Renal cortex interstitium (tissue), 11 donors: ENCODE data around the gene ANKRD13A. TPM values are rescaled to one million over a fixed set of nuclear protein-coding genes. Genes with fewer than 3 reads are reported as not detected.
A peak's percentile ranks its signal among the peaks of the same experiment; 100 is the strongest.
"Not testable (repeated sequence)": the region's sequence is repeated elsewhere in the genome, so short reads cannot be mapped to it uniquely, and the experiment has no call there.

Experiments used
- DNase-seq, 11 donors: peaks; one replicate each; pipeline ENCODE4 v3.0.0-alpha.2; 2013; ENCODE audit warnings: low read depth in 9 of 11, low spot score in 4 of 11; ENCODE audit errors: extremely low read depth in 1 of 11
- polyA plus RNA-seq, 3 donors: library from polyadenylated mRNA; unstranded; fragments of 120-200 nt; gene quantifications; one replicate each; pipeline ENCODE4 v1.2.1, GENCODE V29; 2013; ENCODE audit not compliant: insufficient read length in 3 of 3

The ANKRD13A gene
- polyA plus RNA-seq, 3 donors: 33.9 to 54.6 (median 43.8) TPM

DNA sequence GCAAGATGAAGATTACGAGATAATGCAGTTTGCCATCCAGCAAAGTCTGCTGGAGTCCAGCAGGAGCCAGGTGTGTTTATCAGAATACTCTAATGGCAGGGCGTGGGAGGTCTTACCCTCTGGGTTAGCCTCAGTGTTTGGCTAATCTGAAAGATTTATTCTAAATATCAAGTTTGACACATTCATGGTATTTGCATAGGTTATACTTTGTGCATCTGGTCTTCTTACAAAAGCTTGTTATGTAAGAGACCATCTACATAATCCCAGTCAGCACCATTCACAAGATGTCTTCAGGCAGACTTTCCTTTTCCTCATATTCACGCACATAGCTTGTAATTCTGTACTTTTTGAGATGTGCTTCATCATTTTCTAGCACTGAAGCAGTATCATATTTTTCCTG lies 34.7 kb downstream of the ANKRD13A start:
- no peak for DNase-seq

DNA sequence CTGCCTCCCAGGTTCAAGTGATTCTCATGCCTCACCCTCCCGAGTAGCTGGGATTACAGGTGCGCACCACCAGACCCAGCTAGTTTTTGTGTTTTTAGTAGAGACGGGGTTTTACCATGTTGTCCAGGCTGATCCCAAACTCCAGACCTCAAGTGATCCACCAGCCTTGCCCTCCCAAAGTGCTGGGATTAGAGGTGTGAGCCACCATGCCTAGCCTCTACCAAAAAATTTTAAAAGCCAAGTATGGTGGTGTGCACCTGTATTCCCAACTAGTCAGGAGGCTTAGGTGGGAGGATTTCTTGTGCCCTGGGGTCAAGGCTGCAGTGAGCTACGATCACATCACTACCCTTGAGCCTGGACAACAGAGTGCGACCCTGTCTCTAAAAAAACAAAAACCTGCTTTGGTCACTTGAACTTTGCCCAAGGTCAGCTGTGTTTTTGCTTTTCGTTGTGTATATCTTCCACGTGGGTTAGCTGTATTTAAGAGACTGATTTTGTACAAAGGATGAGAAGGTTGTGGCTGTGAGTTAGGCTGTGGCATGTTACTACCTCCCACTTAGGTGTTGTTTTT lies 36.4 kb downstream of the ANKRD13A start:
- DNase-seq: no peak

DNA sequence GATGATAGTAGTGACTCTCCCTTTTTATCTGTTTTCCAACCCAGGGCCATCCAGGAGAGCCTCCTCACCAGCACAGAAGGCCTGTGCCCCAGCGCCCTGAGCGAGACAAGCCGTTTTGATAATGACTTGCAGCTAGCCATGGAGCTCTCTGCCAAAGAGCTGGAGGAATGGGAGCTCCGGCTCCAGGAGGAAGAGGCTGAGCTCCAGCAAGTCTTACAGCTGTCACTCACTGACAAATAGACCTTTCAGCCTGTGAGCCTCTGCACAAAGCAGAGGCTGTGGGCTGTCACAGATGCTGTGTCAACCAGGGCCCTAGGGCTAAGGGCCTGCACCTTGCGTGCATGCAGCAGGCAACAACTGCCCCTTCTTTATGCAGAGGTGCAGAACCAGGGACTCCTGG lies 38.1 kb downstream of the ANKRD13A start:
- no peak for DNase-seq

DNA sequence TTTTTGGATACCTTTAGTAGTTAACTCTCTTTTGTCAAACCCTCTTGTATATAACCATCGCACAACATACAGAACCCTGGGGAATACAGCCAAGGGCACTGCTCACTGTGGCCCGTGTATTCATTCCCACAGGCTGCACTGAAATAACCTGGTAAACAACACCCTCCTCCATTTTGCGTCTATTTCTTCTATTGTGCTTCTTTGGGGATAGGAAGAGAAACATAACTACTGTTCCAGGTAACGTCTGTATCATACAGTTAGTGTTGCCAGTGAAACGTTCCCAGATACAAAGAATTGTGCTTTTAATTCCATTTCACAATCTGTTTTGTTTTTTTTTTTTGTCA lies 39.5 kb downstream of the ANKRD13A start:
- no peak for DNase-seq

DNA sequence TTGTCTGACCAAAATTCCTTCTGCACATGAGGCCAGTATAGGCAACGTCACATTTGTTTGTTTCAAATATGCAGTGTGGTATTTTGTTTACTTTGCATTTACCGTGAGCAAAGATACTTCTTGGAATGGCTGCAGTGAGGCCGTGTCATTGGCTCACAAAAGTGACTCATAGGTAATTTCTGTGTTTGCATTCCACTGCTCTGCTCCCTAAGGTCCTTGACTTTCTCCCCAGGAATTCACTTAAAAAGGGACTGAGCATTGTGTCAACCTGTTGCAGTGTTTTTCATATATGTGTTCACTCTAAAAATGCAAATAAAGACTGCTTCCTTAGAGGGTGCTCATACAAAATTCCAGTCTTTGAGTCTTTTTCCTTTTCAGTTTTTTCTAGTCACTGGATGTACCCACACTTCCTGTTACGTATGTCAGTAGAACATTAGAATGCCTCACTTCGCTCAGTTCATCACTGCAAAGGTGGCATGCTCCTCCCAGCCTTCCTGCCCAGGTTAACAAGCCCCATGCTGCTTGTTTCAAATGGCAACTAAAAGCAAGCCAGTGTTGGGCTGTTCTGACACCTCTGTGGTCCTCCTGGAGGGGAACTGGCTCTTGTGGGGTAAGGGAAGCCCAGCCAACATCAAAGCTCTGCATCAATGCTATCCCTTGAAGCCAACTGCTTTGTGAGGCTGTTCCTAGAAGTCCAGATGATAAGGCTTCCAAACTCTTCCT lies 40.0 kb downstream of the ANKRD13A start:
- no peak for DNase-seq

DNA sequence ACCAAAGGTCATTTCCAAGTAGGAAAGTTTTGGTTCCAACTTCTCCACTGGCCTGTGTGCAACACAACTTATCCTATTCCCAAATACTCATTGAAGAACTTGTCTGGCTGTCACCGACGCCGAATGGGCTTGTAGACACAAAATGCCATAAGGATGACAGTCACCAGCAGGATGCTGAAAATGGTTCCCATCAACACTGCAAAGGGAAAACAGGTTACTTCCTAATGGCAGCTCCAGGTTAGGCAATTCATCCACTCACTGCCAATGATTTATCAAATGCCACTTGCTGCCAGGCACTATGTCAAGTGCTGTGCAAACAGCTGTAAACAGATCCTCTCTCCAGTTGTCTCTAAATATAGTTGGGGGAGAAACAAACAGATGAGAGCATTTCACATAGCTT lies 43.0 kb downstream of the ANKRD13A start:
- no peak for DNase-seq

DNA sequence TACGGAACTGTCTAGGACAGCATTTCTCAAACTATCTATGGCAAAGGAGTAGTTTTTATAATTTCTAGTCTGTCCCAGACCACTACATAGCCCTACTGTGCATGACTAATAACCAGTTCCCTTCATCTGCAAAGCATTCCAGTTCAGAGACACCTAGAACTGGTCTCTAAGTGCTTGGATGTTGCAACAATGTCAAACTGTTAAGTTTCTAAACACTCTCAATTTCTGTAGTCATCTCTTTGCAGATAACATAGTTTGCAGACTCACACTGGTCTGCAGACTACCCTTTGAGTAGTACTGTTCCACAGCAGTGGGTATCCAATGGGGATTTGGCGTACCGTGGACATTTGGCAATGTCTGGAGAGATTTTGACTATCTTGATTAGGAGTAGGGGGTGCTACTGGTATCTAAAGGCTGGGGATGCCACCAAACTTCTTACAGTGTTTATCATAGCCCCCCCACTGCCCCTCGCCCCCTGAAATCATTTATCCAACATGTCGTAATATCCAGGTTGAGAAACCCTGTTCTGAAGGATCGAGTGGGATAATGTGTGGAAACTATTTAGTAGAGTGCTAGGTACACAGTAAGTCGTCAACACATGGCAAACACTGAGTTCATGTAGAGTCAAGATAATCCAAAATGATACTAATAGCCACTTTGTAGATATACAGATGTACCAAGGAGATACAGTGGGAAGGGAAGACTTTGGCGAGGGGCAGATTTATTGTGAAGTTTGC lies 47.4 kb downstream of the ANKRD13A start:
- no peak for DNase-seq

DNA sequence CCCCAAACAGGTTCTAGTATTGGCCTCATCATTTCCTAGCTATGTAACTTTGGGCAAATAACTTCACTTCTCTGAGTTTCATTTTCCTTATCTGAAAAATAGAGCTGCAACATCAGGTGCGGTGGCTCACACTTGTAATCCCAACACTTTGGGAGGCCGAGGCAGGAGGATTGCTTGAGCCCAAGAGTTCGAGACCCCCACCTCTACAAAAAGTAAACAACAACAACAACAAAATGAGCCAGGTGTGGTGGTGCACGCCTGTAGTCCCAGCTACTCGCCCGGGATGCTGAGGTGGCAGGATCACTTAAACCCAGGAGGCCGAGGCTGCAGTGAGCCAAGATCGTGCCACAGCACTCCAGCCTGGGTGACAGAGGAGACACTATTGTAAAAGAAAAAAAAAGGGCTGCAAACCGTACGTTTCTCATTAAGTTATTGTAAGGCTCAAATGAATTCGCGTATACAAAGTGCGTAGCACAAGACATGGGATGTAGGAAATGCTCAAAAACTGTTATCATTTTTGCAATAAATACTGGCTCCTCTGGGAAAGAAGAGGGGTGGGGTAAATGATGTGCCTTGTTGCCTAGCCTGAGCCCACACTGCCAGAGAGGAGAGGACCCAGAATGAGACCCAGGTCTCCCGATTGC lies 48.2 kb downstream of the ANKRD13A start:
- DNase-seq: no peak

DNA sequence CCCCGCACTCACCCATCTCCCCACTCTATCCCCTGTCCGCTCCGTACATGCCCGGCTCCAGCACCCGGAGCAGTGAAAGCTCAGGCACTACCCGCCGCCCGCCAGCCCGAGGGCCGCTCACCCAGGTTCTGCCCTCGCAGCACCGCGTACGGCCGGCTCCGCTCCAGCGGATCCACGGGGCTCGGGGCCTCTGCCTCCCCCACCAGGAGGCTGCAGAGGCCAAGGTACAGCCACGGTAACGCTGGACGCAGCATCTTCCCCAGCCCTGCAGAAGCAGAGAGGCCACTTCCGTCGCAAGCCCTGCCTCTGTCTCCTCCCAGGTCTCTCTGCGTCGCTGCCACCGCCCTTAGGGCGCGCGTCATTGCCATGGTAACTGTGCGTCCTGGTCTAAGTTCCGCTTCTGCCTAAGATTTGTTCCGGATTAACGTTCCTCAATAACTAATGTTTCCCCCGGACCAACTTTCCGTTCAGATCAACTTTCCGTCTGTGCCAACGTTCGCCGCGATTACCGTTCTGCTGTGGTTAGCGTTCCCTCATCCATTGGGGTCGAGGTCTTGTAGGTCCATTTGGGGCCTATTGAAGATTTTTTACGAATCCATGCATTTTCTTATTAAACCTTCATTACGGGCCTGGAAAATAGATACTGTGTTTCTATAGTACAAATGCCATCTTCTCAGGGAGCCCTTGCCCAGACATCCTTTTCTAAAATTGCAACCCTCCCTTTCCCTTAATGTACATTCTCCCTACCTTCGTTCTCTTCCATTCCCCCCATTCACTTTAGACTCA lies 49.2 kb downstream of the ANKRD13A start, which contains the start of gene C12orf76:
Gene C12orf76 (minus strand): TSS at position 281 of the 786 bp plus-strand sequence. CDS start 27 bp downstream, at position 254.
- peak; percentile 88 to 95 (median 92) for DNase-seq

DNA sequence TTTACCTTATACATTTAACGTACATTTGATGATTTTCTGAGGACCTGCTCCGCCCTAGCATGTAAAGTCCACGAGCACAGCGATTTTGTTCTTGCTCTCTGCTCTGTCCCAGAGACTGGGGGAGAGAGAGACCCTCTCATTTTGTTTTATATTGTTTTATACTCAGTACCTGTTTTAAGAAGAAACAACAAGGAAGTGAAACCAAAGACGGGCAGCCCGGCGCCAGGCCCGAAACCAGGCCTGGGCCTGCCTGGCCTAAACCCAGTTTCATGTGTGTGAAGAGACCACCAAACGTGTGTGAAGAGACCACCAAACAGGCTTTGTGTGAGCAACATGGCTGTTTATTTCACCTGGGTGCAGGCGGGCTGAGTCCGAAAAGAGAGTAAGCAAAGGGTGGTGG lies 49.8 kb downstream of the ANKRD13A start:
- DNase-seq: not testable (repeated sequence)

DNA sequence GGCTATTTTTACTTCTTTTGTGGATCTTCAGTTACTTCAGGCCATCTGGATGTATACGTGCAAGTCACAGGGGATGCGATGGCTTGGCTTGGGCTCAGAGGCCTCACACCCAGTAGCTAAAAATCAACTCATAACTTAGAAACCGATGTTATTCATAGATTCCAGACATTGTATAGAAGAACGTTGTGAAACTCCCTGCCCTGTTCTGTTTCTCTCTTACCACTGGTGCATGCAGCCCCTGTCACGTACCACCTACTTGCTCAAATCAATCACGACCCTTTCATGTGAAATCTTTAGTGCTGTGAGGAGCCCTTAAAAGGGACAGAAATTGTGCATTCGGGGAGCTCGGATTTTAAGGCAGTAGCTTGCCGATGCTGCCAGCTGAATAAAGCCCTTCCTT lies 50.4 kb downstream of the ANKRD13A start:
- DNase-seq: not testable (repeated sequence)

DNA sequence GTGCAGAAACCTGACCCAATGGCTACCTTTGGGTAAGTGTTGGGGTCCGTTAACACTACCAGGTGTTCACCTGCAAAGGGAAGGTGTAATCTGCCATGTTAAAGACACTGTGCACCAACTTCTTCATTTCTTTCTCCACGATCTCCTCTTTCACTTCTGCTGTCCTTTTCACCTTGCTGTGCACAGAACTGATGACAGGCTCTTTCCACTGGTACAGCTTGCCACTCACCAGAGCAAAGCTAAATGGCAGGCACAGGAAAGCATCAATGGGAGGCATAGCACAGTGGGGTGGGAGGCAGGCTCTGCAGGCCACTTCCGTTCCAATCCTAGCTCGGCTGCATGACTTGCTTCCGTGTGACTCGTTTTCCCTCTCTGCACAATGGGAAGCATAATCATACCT lies 51.7 kb downstream of the ANKRD13A start:
- DNase-seq: no peak

DNA sequence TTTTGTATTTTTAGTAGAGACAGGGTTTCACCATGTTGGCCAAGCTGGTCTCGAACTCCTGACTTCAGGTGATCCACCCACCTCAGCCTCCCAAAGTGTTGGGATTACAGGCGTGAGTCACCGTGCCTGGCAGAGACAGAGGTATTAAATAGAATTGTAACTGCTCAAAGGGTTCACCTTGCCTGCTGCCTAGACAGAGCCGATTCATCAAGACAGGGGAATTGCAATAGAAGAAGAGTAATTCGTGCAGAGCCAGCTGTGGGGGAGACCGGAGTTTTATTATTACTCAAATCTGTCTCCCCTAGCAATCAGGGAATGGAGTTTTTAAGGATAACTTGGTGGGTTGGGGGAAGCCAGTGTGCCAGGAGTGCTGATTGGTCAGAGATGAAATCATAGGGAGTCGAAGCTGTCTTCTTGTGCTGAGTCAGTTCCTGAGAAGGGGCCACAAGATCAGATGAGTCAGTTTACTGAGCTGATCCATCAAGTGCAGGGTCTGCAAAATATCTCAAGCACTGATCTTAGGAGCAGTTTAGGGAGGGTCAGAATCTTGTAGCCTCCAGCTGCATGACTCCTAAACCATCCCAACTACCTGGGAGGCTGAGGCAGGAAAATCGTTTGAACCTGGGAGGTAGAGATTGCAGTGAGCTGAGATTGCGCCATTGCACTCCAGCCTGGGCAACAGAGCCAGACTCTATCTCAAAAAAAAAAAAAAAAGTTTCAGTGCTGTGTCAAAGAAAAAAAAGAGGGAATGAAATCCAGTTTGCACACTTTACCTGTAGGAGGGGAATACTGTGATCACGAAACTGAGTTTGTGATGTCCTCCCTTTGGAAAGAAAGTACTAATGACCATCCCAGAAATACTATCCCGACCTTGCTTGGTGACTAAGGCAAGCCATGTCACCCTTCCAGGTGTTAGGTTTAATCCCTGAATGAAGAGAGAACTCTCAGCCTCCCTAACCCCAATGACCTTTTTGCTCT lies 56.4 kb downstream of the ANKRD13A start:
- not testable (repeated sequence) for DNase-seq

DNA sequence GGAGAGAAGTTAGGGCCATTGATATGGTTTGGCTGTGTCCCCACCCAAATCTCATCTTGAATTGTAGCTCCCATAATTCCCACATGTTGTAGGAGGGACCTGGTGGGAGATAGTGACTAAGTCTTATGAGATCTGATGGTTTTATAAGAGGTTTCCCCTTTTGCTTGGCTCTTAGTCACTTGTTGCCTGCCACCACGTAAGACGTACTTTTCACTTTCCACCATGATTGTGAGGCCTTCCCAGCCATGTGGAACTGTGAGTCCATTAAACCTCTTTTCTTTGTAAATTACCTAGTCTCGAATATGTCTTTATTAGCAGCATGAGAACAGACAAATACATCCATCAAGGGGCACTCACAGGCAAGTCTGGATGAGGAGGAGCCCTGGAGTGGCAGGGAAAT lies 57.4 kb downstream of the ANKRD13A start:
- DNase-seq: not testable (repeated sequence)

DNA sequence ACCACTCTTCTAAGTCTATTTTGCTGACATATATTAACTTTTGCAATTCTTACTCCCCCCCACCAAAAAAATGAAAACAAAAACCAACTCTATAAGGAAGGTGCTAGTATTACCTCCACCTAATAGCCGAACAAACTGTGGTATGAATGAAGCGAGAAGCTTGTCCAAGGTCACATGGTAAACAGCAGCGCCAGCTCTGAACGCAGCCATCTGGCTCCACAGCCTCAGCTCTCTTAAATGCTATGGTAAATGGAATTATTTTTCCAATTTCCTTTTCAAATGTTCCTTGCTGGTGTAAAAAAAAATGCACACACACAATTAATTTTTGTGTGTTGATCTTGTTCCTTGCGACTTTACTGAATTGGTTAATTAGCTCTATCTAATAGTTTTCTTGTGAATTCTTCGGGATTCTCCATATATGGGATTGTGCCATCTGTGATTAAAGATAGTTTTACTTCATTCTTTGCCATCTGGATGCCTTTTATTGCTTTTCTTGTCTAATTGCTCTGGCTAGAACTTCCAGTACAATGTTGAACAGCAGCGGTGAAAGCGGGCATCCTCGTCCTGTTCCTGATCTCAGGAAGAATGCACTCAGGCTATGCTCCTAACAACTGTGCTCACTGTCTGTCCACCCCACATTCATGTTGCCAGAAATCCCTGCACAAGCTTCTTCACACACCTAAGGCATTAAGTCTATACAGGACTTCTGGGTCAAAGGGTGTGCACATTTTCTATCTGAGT lies 59.8 kb downstream of the ANKRD13A start:
- no peak for DNase-seq

DNA sequence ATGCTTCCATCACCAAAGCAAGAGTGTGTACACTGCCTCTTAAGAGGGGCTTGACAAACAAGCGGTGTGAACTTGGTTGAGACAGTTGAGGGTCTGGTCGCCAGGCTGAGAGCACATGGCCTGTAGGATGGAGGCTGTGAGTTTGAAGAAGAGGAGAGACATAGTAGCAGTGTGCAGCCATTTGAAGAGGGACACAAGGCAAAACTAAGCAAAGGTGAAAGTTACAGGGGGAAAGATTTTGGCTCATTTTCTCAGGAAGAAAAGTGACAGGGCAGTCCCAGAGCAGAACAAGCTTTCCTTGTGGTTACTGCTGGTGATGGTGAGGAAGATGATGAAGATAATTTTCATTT lies 60.4 kb downstream of the ANKRD13A start:
- DNase-seq: no peak

DNA sequence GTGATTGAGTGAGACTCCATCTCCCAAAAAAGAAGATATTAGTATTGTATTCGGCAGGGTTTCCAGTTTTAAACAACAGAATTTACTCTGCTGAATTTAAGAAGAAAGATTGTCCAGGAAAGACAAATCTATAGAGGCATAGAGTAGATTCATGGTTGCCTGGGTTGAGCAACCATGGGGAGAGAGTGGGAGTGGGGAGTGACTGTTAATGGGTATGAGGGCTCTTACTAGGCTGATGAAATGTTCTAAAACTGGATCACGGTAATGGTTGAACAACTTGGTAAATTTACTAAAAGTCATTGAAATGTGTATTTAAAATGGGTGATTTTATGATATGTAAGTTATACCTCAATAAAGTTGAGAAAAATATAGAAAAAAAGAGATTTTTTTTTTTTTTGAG lies 63.0 kb downstream of the ANKRD13A start:
- no peak for DNase-seq
